Activated T-cell treated with anti-CD3 and anti-CD28 coated beads, Interleukin-2, amount 50 U/mL, for 72 hours (primary cell): ENCODE data around the gene SLCO6A1. TPM values are rescaled to one million over a fixed set of nuclear protein-coding genes. Genes with fewer than 3 reads are reported as not detected.

Source experiments
- ATAC-seq, 2 donors: fragments of 150-1000 bp; cut with Tn5 transposase; replicated peaks in 1 of 2; 2 replicates each; pipeline ENCODE4 v1.10.0; 2021; ENCODE audit warnings: moderate library complexity in 2 of 2, mild to moderate bottlenecking in 1 of 2
- DNase-seq, 2 donors: peaks; one replicate each; pipeline ENCODE4 v3.0.0; 2021 to 2022; ENCODE audit warnings: mixed read lengths in 1 of 2
- H3K27ac Mint-ChIP-seq: one replicate; pipeline ENCODE4 v1.8.0; 2022; ENCODE audit warnings: mild to moderate bottlenecking, moderate library complexity, mixed read lengths
- H3K27me3 Mint-ChIP-seq: one replicate; pipeline ENCODE4 v1.8.0; 2022; ENCODE audit warnings: low read depth, mixed read lengths
- H3K36me3 Mint-ChIP-seq, 2 donors: one replicate each; pipeline ENCODE4 v1.8.0; 2022; ENCODE audit warnings: mixed read lengths in 2 of 2, mild to moderate bottlenecking in 1 of 2; ENCODE audit not compliant: insufficient read depth in 2 of 2
- H3K4me1 Mint-ChIP-seq: one replicate; pipeline ENCODE4 v1.8.0; 2022; ENCODE audit warnings: low read depth, mixed read lengths
- H3K4me3 Mint-ChIP-seq, 2 donors: one replicate each; pipeline ENCODE4 v1.8.0; 2022; ENCODE audit warnings: mild to moderate bottlenecking in 2 of 2, mixed read lengths in 2 of 2, moderate library complexity in 2 of 2
- H3K9me3 Mint-ChIP-seq, 2 donors: one replicate each; pipeline ENCODE4 v1.8.0; 2022; ENCODE audit warnings: mixed read lengths in 2 of 2
- total RNA-seq, 2 donors: library from RNA; stranded (reverse); gene quantifications; one replicate each; pipeline ENCODE4 v1.2.3, GENCODE V29; 2022

SLCO6A1 gene
- total RNA-seq, 2 donors from 2014 or later = not detected

- Mint-ChIP-seq H3K9me3 (no peaks in the 10 kb centered on the region), H3K4me3 (no peak overlapping the region), H3K27ac (no peak overlapping the region), H3K27me3 (no peaks in the 10 kb centered on the region), H3K4me1 (no peaks in the 10 kb centered on the region), H3K36me3 (no peaks in the 10 kb centered on the region)
- ATAC-seq (no peak), DNase-seq (no peak)
Observed at GRCh38 chr5:102414448-102414847, 84.4 kb downstream of the SLCO6A1 start.

- H3K27ac Mint-ChIP-seq = no peak overlapping the region
- H3K36me3 Mint-ChIP-seq = no peaks in the 10 kb centered on the region
- H3K27me3 Mint-ChIP-seq = no peaks in the 10 kb centered on the region
- DNase-seq = no peak
- ATAC-seq = no peak
- peaks cover 7 to 9% of the 10 kb centered on the region in 2 donors for H3K9me3 Mint-ChIP-seq
- H3K4me3 Mint-ChIP-seq = no peak overlapping the region
- H3K4me1 Mint-ChIP-seq = no peaks in the 10 kb centered on the region
Observed at GRCh38 chr5:102388235-102388634, 110.6 kb downstream of the SLCO6A1 start.

GRCh38 chr5:102385365-102385764 lies 113.4 kb downstream of the SLCO6A1 start:
- Mint-ChIP-seq H3K4me1 (no peaks in the 10 kb centered on the region), H3K27me3 (no peaks in the 10 kb centered on the region), H3K9me3 (peaks cover 7 to 9% of the 10 kb centered on the region in 2 donors), H3K27ac (no peak overlapping the region), H3K4me3 (no peak overlapping the region), H3K36me3 (no peaks in the 10 kb centered on the region)
- ATAC-seq (no peak), DNase-seq (no peak)

- DNase-seq = no peak
- no peak overlapping the region for H3K27ac Mint-ChIP-seq
- no peaks in the 10 kb centered on the region for H3K4me1 Mint-ChIP-seq
- peaks cover under 1 to 4% of the 10 kb centered on the region in 2 donors for H3K9me3 Mint-ChIP-seq
- no peak for ATAC-seq
- no peak overlapping the region for H3K4me3 Mint-ChIP-seq
- no peaks in the 10 kb centered on the region for H3K27me3 Mint-ChIP-seq
- H3K36me3 Mint-ChIP-seq = no peaks in the 10 kb centered on the region
Observed at GRCh38 chr5:102380174-102380573, 118.6 kb downstream of the SLCO6A1 start.

GRCh38 chr5:102375876-102376275 lies 122.9 kb downstream of the SLCO6A1 start:
- Mint-ChIP-seq H3K9me3 (no peaks in the 10 kb centered on the region), H3K4me1 (no peaks in the 10 kb centered on the region)

GRCh38 chr5:102375272-102375671 lies 123.5 kb downstream of the SLCO6A1 start:
- Mint-ChIP-seq H3K4me3 (no peak overlapping the region), H3K36me3 (no peaks in the 10 kb centered on the region), H3K9me3 (no peaks in the 10 kb centered on the region), H3K27ac (no peak overlapping the region), H3K4me1 (no peaks in the 10 kb centered on the region), H3K27me3 (no peaks in the 10 kb centered on the region)
- ATAC-seq (no peak), DNase-seq (no peak)

More at GRCh38 chr5:102375876-102376275, 122.9 kb downstream of the SLCO6A1 start:
- H3K27me3 Mint-ChIP-seq = no peaks in the 10 kb centered on the region
- no peak for DNase-seq
- H3K36me3 Mint-ChIP-seq = no peaks in the 10 kb centered on the region
- no peak overlapping the region for H3K4me3 Mint-ChIP-seq
- no peak for ATAC-seq
- no peak overlapping the region for H3K27ac Mint-ChIP-seq

- Mint-ChIP-seq H3K27ac (no peak overlapping the region), H3K27me3 (no peaks in the 10 kb centered on the region), H3K9me3 (no peaks in the 10 kb centered on the region), H3K4me1 (no peaks in the 10 kb centered on the region), H3K36me3 (no peaks in the 10 kb centered on the region), H3K4me3 (no peak overlapping the region)
- no peak for DNase-seq
- ATAC-seq = no peak
Observed at GRCh38 chr5:102368392-102368791, 130.4 kb downstream of the SLCO6A1 start.

GRCh38 chr5:102341681-102342288 lies 157.0 kb downstream of the SLCO6A1 start:
- no peak for ATAC-seq
- no peak for DNase-seq
- H3K4me3 Mint-ChIP-seq = no peak overlapping the region
- no peaks in the 10 kb centered on the region for H3K9me3 Mint-ChIP-seq
- H3K36me3 Mint-ChIP-seq = no peaks in the 10 kb centered on the region
- H3K4me1 Mint-ChIP-seq = no peaks in the 10 kb centered on the region
- no peak overlapping the region for H3K27ac Mint-ChIP-seq
- no peaks in the 10 kb centered on the region for H3K27me3 Mint-ChIP-seq

- DNase-seq = no peak
- Mint-ChIP-seq H3K9me3 (peaks cover 0 to under 1% of the 10 kb centered on the region in 2 donors), H3K36me3 (no peaks in the 10 kb centered on the region), H3K4me3 (no peak overlapping the region), H3K27me3 (no peaks in the 10 kb centered on the region), H3K27ac (no peak overlapping the region), H3K4me1 (no peaks in the 10 kb centered on the region)
- ATAC-seq = no peak
Observed at GRCh38 chr5:102324714-102325113, 174.1 kb downstream of the SLCO6A1 start.

Other genes with a start within 250 kb of the SLCO6A1 start
- gene SLCO4C1, start 202.7 kb downstream of the SLCO6A1 start, total RNA-seq = under 1 TPM; 0.22 to 0.79 TPM